Thyroid gland (tissue), 4 donors: ENCODE results near the gene PRKCA. TPM values are rescaled to one million over a fixed set of nuclear protein-coding genes. Genes with fewer than 3 reads are reported as not detected.

ENCODE experiments used
- DNase-seq, 2 donors: peaks; one replicate each; pipeline ENCODE4 v3.0.0-alpha.2; 2019
- H3K27ac ChIP-seq, 3 donors: fragments of 200-600 bp; sonication (generic); 1 replicate in 2 of 3; 2 replicates in 1 of 3; pipeline ENCODE4 v1.5.1; 2016 to 2019; ENCODE audit warnings: mild to moderate bottlenecking in 1 of 3, moderate library complexity in 1 of 3
- H3K27me3 ChIP-seq: fragments of 200-600 bp; sonication (generic); one replicate; pipeline ENCODE4 v1.5.1; 2019
- H3K36me3 ChIP-seq, 2 donors: fragments of 200-600 bp; sonication (generic); one replicate each; pipeline ENCODE4 v1.5.1; 2016 to 2019
- H3K4me1 ChIP-seq, 2 donors: fragments of 200-600 bp; sonication (generic); one replicate each; pipeline ENCODE4 v1.5.1; 2017 to 2019
- H3K4me3 ChIP-seq, 3 donors: fragments of 200-600 bp; sonication (generic); replicated peaks in 1 of 3; 1 replicate in 2 of 3; 2 replicates in 1 of 3; pipeline ENCODE4 v1.5.1; 2016; ENCODE audit warnings: mild to moderate bottlenecking in 1 of 3
- H3K9me3 ChIP-seq: fragments of 200-600 bp; sonication (generic); one replicate; pipeline ENCODE4 v1.5.1; 2017
- POLR2A ChIP-seq, 2 donors: fragments of 450-650 bp; IDR thresholded peaks; one replicate each; pipeline ENCODE4 v1.6.1; 2017; ENCODE audit warnings: antibody characterized with exemption in 2 of 2, mild to moderate bottlenecking in 2 of 2, moderate library complexity in 1 of 2
- WGBS, 2 donors: methylation state at CpG; one replicate each; pipeline ENCODE4 v1.1.5; 2017; 5-methylcytosine and 5-hydroxymethylcytosine counted together
- intact Hi-C: fragments of 100-400 bp; cut with DNase I; formaldehyde crosslinking; loops from one replicate; pipeline ENCODE4 v1.15.1; 2023
- total RNA-seq, 4 donors: library from RNA; depleted of rRNA; stranded (reverse); fragments of >200 nt; gene quantifications; one replicate each; pipeline ENCODE4 v1.2.3, GENCODE V29; 2016
- TF ChIP-seq, protein P1 (sequence below), 6 experiments: fragments of 200-600 bp in 3 of 6; fragments of 450-650 bp in 3 of 6; sonication (generic) in 3 of 6; IDR thresholded peaks; one replicate each; pipeline ENCODE4 v1.5.1; 2016 to 2019; ENCODE audit warnings: antibody characterized with exemption in 6 of 6, mild to moderate bottlenecking in 2 of 6, inconsistent platforms in 1 of 6, moderate library complexity in 1 of 6

The PRKCA gene
- total RNA-seq, 4 donors from 2014 or later = 6.7 to 24.2 (median 15.3) TPM

DNA sequence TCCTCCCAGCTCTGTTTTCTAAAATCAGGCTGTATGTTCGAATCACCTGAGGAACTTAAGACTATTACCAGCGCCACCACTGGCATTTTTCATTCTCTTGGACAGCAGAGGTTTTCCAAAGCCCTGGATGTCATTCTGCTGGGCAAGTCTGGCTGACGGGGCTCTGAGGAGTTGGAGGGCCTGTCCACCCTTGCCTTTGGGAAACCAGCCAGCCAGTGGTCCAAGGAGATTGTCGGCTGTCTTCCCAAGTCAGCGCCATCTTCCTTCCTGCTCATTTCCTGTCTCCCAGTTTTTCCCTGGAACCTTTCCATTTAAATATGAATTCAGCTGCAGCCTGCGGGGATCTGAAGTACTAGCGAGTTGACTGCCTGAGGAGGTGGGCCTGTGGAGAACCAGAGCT is 258.3 kb downstream of the PRKCA start:
- no peaks in the 10 kb centered on the region for H3K36me3 ChIP-seq
- no peak overlapping the region for H3K4me3 ChIP-seq
- no peaks in the 10 kb centered on the region for H3K27me3 ChIP-seq
- DNase-seq = no peak
- 92 to 93% methylated on average over 7 of the region's 7 CpGs for WGBS, 2 donors
- TF ChIP-seq POLR2A (IDR thresholded peaks at IDR 0.05) = no peak
- TF ChIP-seq, protein P1, sequence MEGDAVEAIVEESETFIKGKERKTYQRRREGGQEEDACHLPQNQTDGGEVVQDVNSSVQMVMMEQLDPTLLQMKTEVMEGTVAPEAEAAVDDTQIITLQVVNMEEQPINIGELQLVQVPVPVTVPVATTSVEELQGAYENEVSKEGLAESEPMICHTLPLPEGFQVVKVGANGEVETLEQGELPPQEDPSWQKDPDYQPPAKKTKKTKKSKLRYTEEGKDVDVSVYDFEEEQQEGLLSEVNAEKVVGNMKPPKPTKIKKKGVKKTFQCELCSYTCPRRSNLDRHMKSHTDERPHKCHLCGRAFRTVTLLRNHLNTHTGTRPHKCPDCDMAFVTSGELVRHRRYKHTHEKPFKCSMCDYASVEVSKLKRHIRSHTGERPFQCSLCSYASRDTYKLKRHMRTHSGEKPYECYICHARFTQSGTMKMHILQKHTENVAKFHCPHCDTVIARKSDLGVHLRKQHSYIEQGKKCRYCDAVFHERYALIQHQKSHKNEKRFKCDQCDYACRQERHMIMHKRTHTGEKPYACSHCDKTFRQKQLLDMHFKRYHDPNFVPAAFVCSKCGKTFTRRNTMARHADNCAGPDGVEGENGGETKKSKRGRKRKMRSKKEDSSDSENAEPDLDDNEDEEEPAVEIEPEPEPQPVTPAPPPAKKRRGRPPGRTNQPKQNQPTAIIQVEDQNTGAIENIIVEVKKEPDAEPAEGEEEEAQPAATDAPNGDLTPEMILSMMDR (IDR thresholded peaks at IDR 0.05) = no peak
- H3K27ac ChIP-seq = no peak overlapping the region
- no peaks in the 10 kb centered on the region for H3K4me1 ChIP-seq
- no peaks in the 10 kb centered on the region for H3K9me3 ChIP-seq
- intact Hi-C loops = no loop called here

DNA sequence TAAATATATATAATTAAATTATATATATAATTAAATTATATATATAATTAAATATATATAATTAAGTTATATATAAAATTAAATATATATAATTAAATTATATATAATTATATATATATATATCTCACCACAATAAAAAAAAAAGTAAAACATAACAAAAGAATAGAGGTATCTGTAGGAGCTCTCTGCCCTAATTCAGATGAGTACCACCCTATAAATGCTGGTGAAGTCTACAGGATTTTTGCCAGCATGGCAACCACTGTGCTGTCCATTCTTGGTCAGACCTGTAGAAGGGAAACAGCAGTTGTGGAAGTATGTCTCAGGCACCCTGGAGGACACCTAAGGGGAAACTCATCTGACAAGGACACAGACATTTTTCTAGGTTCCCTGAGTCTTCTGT is 259.7 kb downstream of the PRKCA start:
- Histone ChIP-seq H3K4me3 (no peak overlapping the region), H3K4me1 (no peaks in the 10 kb centered on the region), H3K9me3 (no peaks in the 10 kb centered on the region), H3K36me3 (no peaks in the 10 kb centered on the region), H3K27ac (no peak overlapping the region), H3K27me3 (no peaks in the 10 kb centered on the region)
- no peak for DNase-seq
- TF ChIP-seq POLR2A (IDR thresholded peaks at IDR 0.05) = no peak
- TF ChIP-seq, protein P1 (IDR thresholded peaks at IDR 0.05) = no peak
- intact Hi-C loops = no loop called here

DNA sequence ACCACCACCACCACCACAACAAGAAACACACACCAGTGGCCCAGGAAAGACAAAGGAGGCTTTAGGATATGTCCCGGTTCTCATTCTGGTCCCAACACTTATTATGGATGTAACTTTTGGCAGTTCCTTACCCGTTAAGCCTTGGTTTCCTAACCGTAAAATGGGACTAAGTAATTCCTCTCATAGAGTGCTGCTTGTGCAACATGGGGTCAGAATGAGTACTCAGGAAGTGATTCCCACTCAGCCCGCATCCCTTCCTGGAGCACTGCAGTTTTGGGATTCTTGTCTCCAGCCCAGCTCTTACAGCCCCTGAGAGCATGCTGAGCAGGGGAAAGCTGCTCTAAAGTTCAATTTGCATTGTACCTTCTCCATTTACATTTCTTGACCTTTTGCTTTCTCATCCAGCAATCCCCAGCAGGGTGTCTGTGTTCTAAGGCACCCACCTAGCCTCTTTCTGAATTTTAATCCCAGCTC is 262.6 kb downstream of the PRKCA start:
- no peaks in the 10 kb centered on the region for H3K9me3 ChIP-seq
- H3K4me1 ChIP-seq = no peaks in the 10 kb centered on the region
- intact Hi-C loops = no loop called here
- no peak overlapping the region for H3K4me3 ChIP-seq
- no peak for TF ChIP-seq POLR2A (IDR thresholded peaks at IDR 0.05)
- TF ChIP-seq, protein P1 (IDR thresholded peaks at IDR 0.05) = no peak
- H3K36me3 ChIP-seq = no peaks in the 10 kb centered on the region
- no peaks in the 10 kb centered on the region for H3K27me3 ChIP-seq
- no peak overlapping the region for H3K27ac ChIP-seq
- WGBS, 2 donors = 89 to 91% methylated on average over 4 of the region's 4 CpGs
- no peak for DNase-seq

DNA sequence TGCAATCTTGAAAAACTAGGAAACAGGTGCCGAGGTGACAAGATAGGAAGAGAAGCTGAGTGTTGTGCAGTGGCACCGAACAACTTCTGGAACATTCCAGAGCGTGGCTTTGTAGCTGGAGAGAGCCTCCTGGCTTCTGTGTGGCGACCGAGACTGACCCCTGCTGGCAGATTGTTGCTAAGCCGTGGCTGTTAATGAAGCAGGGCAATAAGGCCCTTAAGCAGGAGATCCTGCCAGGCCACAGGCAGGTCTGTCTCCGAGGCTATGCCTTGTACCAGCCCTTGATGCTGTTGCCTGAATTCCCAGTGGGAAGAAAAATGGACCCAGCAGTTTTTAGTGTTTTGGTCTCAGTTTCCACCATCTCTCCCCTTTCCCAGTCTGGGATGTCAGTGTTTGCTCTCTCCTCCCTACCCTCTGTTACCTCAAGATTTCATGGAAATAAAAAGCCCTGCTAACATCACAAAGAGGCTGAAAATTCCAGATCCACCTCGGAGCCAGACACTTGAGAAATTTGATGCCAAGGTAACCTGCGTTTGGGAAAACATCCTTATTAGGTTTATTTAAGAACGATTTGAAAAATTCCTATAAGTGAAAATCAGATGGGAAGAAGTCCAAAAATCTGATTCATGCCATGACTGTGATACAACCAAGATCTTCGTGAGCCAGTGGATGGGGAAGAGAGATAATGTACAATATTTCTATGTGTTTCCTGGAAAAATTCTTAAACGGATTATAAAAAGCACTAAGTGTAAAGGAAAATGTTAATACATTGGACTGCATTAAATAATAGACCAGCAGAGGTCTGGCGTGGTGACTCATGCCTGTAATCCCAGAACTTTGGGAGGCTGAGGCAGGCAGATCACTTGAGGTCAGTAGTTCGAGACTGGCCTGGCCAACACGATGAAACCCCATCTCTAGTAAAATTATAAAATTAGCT is 265.1 kb downstream of the PRKCA start:
- intact Hi-C loops = loop anchor here (2.0 kb wide), 1 partner anchor 313 kb away; no protein-coding TSS in a partner anchor
- H3K4me3 ChIP-seq = no peak overlapping the region
- no peaks in the 10 kb centered on the region for H3K4me1 ChIP-seq
- DNase-seq = peak; percentile 84 to 85
- TF ChIP-seq, protein P1 (IDR thresholded peaks at IDR 0.05) = peak; percentile 57 to 91 (median 80)
- no peak for TF ChIP-seq POLR2A (IDR thresholded peaks at IDR 0.05)
- no peak overlapping the region for H3K27ac ChIP-seq
- H3K36me3 ChIP-seq = no peaks in the 10 kb centered on the region
- WGBS, 2 donors = 52 to 53% methylated on average over 15 of the region's 15 CpGs
- no peaks in the 10 kb centered on the region for H3K9me3 ChIP-seq
- H3K27me3 ChIP-seq = no peaks in the 10 kb centered on the region

DNA sequence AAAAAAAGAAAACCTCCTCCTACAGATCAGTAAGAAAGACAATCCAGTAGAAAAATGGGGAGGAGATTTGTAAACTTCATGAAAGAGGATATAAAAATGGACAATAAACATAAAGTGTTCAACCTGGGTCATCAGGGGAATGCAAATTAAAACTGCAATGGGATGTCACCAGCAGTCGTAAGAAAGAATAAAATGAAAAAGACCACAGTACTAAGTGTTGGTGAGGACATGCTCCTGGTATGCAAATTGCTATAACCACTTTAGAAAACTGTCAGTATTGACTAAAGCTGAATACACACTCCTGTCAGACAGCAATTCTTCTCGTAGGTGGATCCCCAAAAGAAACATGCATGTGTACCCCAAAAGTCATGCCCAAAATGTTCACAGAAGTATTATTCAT is 267.2 kb downstream of the PRKCA start:
- TF ChIP-seq POLR2A (IDR thresholded peaks at IDR 0.05) = no peak
- TF ChIP-seq, protein P1 (IDR thresholded peaks at IDR 0.05) = no peak
- Histone ChIP-seq H3K27me3 (no peaks in the 10 kb centered on the region), H3K36me3 (no peaks in the 10 kb centered on the region), H3K9me3 (no peaks in the 10 kb centered on the region), H3K4me3 (no peak overlapping the region), H3K4me1 (no peaks in the 10 kb centered on the region), H3K27ac (no peak overlapping the region)
- no peak for DNase-seq
- WGBS, 2 donors = 89 to 95% methylated on average over 2 of the region's 2 CpGs
- intact Hi-C loops = no loop called here
